ENCODE results near the gene NPLOC4.

Gene NPLOC4

GRCh38 chr17:81518785-81519283, 118.1 kb downstream of the NPLOC4 start:
- DNase-seq, result peak; percentile 66

GRCh38 chr17:81518113-81518784, 118.7 kb downstream of the NPLOC4 start:
- peak; percentile 70 for DNase-seq

- DNase-seq, result no peak
Observed at GRCh38 chr17:81517339-81518112, 119.4 kb downstream of the NPLOC4 start.

GRCh38 chr17:81517009-81517338, 119.9 kb downstream of the NPLOC4 start:
- DNase-seq, result no peak

GRCh38 chr17:81516439-81516838, 120.5 kb downstream of the NPLOC4 start:
- DNase-seq, result no peak

GRCh38 chr17:81515530-81516041, 121.3 kb downstream of the NPLOC4 start:
- DNase-seq, result peak; percentile 44

GRCh38 chr17:81514739-81515529, 122.0 kb downstream of the NPLOC4 start:
- peak; percentile 79 for DNase-seq

GRCh38 chr17:81514489-81514738, 122.5 kb downstream of the NPLOC4 start:
- no peak for DNase-seq

- DNase-seq, result peak; percentile 88
Observed at GRCh38 chr17:81513753-81514488, 123.0 kb downstream of the NPLOC4 start.

- peak; percentile 88 for DNase-seq
Observed at GRCh38 chr17:81513372-81513752, 123.5 kb downstream of the NPLOC4 start.

GRCh38 chr17:81512562-81513371, 124.1 kb downstream of the NPLOC4 start, which contains the start of gene ACTG1:
Gene ACTG1, minus strand, starts transcription at chr17:81512799. Its CDS starts 445 bp downstream, at chr17:81512354.
- DNase-seq, result peak; percentile 83

- peak; percentile 53 for DNase-seq
Observed at GRCh38 chr17:81511804-81512561, 124.9 kb downstream of the NPLOC4 start.

- no peak for DNase-seq
Observed at GRCh38 chr17:81511554-81511803, 125.4 kb downstream of the NPLOC4 start.

- peak; percentile 48 for DNase-seq
Observed at GRCh38 chr17:81510785-81511553, 125.9 kb downstream of the NPLOC4 start.

- peak; percentile 13 for DNase-seq
Observed at GRCh38 chr17:81509972-81510784, 126.7 kb downstream of the NPLOC4 start.

- peak; percentile 25 for DNase-seq
Observed at GRCh38 chr17:81509207-81509971, 127.5 kb downstream of the NPLOC4 start.

- DNase-seq, result peak; percentile 16
Observed at GRCh38 chr17:81508639-81509206, 128.2 kb downstream of the NPLOC4 start.
